NK-92 (cell line): ENCODE results near the gene CENPQ.

ENCODE experiments used
- DNase-seq: peaks from one replicate; lab custom pipeline; 2025; ENCODE audit not compliant: unreplicated experiment; lab: John Stamatoyannopoulos, UW

The CENPQ gene

DNA sequence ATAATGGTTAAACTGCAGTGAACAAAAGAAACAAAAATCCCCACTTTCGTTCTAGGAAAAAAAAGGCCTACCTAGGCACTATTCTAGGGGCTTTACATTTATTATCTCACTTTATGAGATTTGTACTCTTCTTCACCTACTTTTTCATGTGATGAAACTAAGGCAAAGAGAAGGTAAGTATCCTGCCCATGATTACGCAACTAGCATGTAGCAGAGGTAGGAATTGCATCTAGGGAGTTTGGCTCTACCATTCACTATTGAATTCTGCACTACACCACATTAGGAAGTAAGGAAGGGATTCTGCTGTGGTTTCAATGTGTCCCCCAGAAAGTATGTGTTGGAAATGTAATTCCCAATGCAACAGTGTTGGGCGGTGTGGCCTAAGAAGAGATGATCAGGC lies 75.9 kb downstream of the CENPQ start:
- DNase-seq: no peak

DNA sequence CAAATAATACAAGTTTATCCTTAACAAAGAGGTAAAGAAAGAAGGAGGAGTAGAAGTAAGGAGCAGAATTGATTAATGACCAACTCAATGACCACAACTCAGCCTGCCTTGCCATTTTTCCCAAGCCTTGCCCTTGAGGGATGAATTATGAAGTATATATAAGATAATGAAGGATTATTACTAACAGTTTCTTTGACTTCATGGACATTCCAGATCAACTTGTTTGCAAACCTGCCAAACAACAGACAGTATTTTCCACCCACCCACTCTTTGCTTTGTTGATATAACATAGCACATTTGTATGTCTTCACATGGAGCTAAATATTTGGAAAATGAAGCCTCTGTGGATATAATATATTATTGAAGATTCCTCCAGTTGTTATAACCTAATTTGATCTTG lies 77.4 kb downstream of the CENPQ start:
- DNase-seq: no peak

DNA sequence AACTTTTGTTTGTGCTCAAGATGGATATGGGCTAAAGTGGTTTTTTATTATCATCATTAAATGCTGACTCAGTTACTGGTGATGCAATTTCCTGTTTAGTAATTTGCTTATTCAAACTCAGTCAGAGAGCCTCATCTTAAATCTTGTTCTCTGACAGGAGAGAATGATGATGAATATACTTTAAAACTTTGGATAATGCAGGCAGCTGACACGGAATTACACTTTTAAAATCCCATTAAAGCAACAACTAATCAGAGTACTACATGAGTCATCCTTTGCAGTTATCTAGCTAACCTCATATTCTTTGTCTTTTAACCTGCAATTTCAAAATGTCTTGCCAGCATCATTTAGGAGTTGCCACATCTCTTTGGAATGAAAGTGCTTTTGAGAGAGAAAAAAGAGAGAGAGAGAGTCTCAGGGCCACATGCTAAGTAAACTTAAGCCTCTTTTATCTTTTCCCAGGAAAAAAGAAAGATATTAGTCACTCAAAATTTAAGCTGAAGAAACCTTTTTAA lies 78.1 kb downstream of the CENPQ start:
- no peak for DNase-seq

DNA sequence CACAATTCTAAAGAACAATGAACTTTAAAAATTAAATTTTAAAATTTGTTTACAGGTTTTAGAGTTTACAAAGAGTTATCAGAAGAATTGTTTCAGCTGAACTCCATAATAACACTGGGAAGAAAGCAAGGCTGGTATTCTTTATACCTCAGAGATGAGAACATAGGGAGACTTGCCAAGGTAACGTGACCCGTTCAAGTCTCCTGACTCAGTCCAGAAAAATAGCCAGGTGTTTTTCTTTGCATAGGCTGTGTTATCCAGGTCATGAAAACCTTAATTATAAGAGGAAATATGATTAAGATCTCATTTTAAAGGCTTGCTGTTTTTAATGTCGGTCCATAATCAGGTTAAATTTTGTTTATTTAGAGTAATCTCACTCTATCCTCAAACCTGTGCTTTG lies 78.8 kb downstream of the CENPQ start:
- DNase-seq: no peak
